Spleen (tissue), 13 donors: Measurements from ENCODE around the gene IFI27. TPM values are rescaled to one million over a fixed set of nuclear protein-coding genes. Genes with fewer than 3 reads are reported as not detected.
"Not testable (repeated sequence)": the region's sequence is repeated elsewhere in the genome, so short reads cannot be mapped to it uniquely, and the experiment has no call there.

ENCODE experiments used
- DNase-seq: peaks from one replicate; pipeline ENCODE4 v3.0.0-alpha.2; 2020
- H3K27ac ChIP-seq, 8 donors: fragments of 200-600 bp; sonication (generic) in 7 of 8; 1 replicate in 4 of 8; 2 replicates in 4 of 8; pipeline versions ENCODE4 v1.5.0 to v1.8.0; 2016 to 2021; ENCODE audit warnings: inconsistent platforms in 4 of 8, mild to moderate bottlenecking in 4 of 8, moderate library complexity in 1 of 8
- H3K27me3 ChIP-seq, 7 donors: fragments of 200-600 bp; sonication (generic) in 6 of 7; replicated peaks in 1 of 7; 1 replicate in 4 of 7; 2 replicates in 3 of 7; pipeline versions ENCODE4 v1.5.0 to v1.8.0; 2016 to 2021; ENCODE audit warnings: inconsistent platforms in 3 of 7, mild to moderate bottlenecking in 1 of 7
- H3K36me3 ChIP-seq, 6 donors: fragments of 200-600 bp; sonication (generic) in 5 of 6; 1 replicate in 4 of 6; 2 replicates in 2 of 6; pipeline versions ENCODE4 v1.5.0 to v1.8.0; 2016 to 2021; ENCODE audit warnings: inconsistent platforms in 2 of 6
- H3K4me1 ChIP-seq, 6 donors: fragments of 200-600 bp; sonication (generic) in 5 of 6; 1 replicate in 3 of 6; 2 replicates in 3 of 6; pipeline versions ENCODE4 v1.5.0 to v1.8.0; 2016 to 2021; ENCODE audit warnings: inconsistent platforms in 3 of 6
- H3K4me3 ChIP-seq, 8 donors: fragments of 200-600 bp; sonication (generic) in 7 of 8; 1 replicate in 4 of 8; 2 replicates in 4 of 8; pipeline versions ENCODE4 v1.5.0 to v1.8.0; 2016 to 2021; ENCODE audit warnings: inconsistent platforms in 4 of 8, mild to moderate bottlenecking in 4 of 8, moderate library complexity in 2 of 8
- H3K9me3 ChIP-seq, 8 donors: fragments of 200-600 bp; sonication (generic) in 7 of 8; 1 replicate in 4 of 8; 2 replicates in 4 of 8; pipeline versions ENCODE4 v1.5.0 to v1.8.0; 2016 to 2021; ENCODE audit warnings: inconsistent platforms in 4 of 8
- CTCF ChIP-seq, 11 experiments: fragments of 200-600 bp in 7 of 11; fragments of 450-650 bp in 4 of 11; sonication (generic) in 4 of 11; IDR thresholded peaks in 8 of 11; conservative IDR thresholded peaks in 3 of 11; 1 replicate in 7 of 11; 2 replicates in 4 of 11; pipeline versions ENCODE4 v1.4.0 to v1.8.0; 2016 to 2021; ENCODE audit warnings: antibody characterized with exemption in 11 of 11, inconsistent platforms in 4 of 11, mild to moderate bottlenecking in 1 of 11
- POLR2A ChIP-seq, 3 donors: fragments of 450-650 bp; IDR thresholded peaks; one replicate each; pipeline ENCODE4 v1.5.1; 2017; ENCODE audit warnings: antibody characterized with exemption in 3 of 3, mild to moderate bottlenecking in 1 of 3
- POLR2AphosphoS5 ChIP-seq, 3 donors: sonication (generic); formaldehyde crosslinking; IDR thresholded peaks; one replicate each; pipeline ENCODE4 v1.5.1; 2017; ENCODE audit warnings: antibody characterized with exemption in 3 of 3
- whole genome bisulfite sequencing, 5 donors: extraction: QIAGEN DNeasy Blood & Tissue Kit in 3 of 5; methylation state at CpG; one replicate each; pipeline versions ENCODE4 v1.1.5 to v1.1.7; 2013 to 2018; 5-methylcytosine and 5-hydroxymethylcytosine counted together
- intact Hi-C: fragments of 100-400 bp; cut with DNase I; formaldehyde crosslinking; loops from one replicate; pipeline ENCODE4 v1.15.0; 2023; ENCODE audit warnings: low total_unique reads
- long read RNA-seq, 2 donors: transcript quantifications; one replicate each; lab custom pipeline, GENCODE V29; 2026
- polyA plus RNA-seq, 3 donors: library from polyadenylated mRNA; stranded (reverse); fragments of 200-250 nt; gene quantifications; one replicate each; pipeline ENCODE4 v1.2.1, GENCODE V29; 2013
- total RNA-seq, 7 donors: library from RNA; depleted of rRNA in 3 of 7; stranded (reverse); fragments of >200 nt in 3 of 7; fragmentation: NEBNext Ultra II Directional in 4 of 7; extraction: Animal tissue kit (Norgen Biotek cat#: 25700) in 4 of 7; gene quantifications; one replicate each; pipeline versions ENCODE4 v1.1.0 to v1.2.1, GENCODE V29; 2016 to 2021
- donor health status: healthy with polysubstance abuse.
- donor health status: DM: no; HTN: no; CAD: no; lungs with moderate emphysema.
- donor health status: DM: no; HTN: no; CAD: no.
- donor health status: Bipolar disorder and iron deficiency.
- donor health status: healthy.
- donor health status: DM: no; HTN: no; CAD: no.
- donor health status: DM: yes; HTN: yes; CAD: no.

Gene IFI27
- total RNA-seq = 100 to 1,000 TPM; 304 to 893 (median 750) TPM
- polyA plus RNA-seq = 1,000 to 10,000 TPM in 1 of 3 donors, 100 to 1,000 TPM in 2; 371 to 1,170 (median 689) TPM
- long read RNA-seq, donor 1, transcript IFI27-212 (4 exons, 505 nt) = minor isoform, 9 of 151 reads
- long read RNA-seq, donor 1, transcript IFI27-215 (5 exons, 644 nt) = major isoform, 14 of 151 reads
- long read RNA-seq, donor 1, transcript IFI27-211 (5 exons, 364 nt) = minor isoform, 13 of 151 reads
- long read RNA-seq, donor 1, partial matches to known transcripts = 57 of 151 reads
- long read RNA-seq, donor 1, other reads (novel, unspliced or antisense) = 53 of 151 reads
- long read RNA-seq, donor 2, transcript IFI27-212 (4 exons, 505 nt) = major isoform, 5 of 138 reads
- long read RNA-seq, donor 2, partial matches to known transcripts = 40 of 138 reads
- long read RNA-seq, donor 2, other reads (novel, unspliced or antisense) = 85 of 138 reads

GRCh38 chr14:94110552-94111181 is at the start of gene IFI27:
IFI27 (plus strand) TSS chr14:94110736.
- 58 to 71% (median 61%) methylated on average over 14 of the region's 14 CpGs for WGBS, 5 donors
- peaks cover 0 to 45% (median 20%) of the 10 kb centered on the region in 6 donors for H3K4me1 ChIP-seq
- no peak for DNase-seq
- intact Hi-C loops = no loop called here
- peaks cover 0 to 1% (median 0%) of the 10 kb centered on the region in 6 donors for H3K36me3 ChIP-seq
- H3K27ac ChIP-seq = peak within 1 kb of the TSS; percentile 84 to 96 (median 90)
- H3K4me3 ChIP-seq = peak within 1 kb of the TSS; percentile 30 to 69 (median 46)
- TF ChIP-seq CTCF (IDR thresholded peaks at IDR 0.05 in 8 of 11, conservative IDR thresholded peaks at IDR 0.05 in 3 of 11) (no peak), POLR2A (IDR thresholded peaks at IDR 0.05) (peak; percentile 32 to 92 (median 64)), POLR2AphosphoS5 (IDR thresholded peaks at IDR 0.05) (peak; percentile 82 to 98 (median 89))
- H3K9me3 ChIP-seq = no peaks in the 10 kb centered on the region
- peaks cover 0 to 6% (median 0%) of the 10 kb centered on the region in 7 donors for H3K27me3 ChIP-seq

DNA sequence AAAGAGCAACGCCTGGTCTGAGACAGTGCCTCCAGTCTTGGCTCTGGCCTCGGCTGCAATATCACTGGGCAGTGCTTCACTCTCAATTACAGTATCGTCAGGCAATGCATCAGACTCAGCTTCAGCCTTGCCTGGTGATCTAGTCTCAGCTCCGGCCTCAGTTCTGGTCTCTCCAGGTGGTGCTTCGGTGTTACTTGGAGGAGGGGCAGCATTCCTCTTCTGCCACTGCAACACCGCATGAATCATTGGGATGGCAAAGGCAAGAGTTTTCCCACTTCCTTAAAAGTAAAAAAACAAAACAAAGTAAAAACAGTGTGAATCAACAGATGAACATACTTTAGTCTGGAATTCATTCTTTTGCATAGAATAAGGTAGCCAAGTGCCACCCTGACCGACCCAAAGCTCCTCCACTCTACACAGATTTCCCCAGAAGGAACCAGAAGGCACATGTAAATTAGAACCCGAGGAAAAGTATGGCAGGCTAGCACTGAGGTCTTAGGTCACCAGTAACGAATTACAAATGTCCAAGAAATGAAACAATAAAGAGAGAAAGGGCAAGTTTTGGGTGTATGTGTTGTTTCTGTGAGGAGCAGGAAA is 48.1 kb upstream of the IFI27 start:
- peaks cover 2 to 81% (median 58%) of the 10 kb centered on the region in 6 donors for H3K36me3 ChIP-seq
- 82 to 87% (median 85%) methylated on average over 9 of the region's 9 CpGs for WGBS, 5 donors
- intact Hi-C loops = no loop called here
- no peaks in the 10 kb centered on the region for H3K27me3 ChIP-seq
- no peak for TF ChIP-seq POLR2AphosphoS5 (IDR thresholded peaks at IDR 0.05)
- no peak for TF ChIP-seq POLR2A (IDR thresholded peaks at IDR 0.05)
- TF ChIP-seq CTCF (IDR thresholded peaks at IDR 0.05 in 8 of 11, conservative IDR thresholded peaks at IDR 0.05 in 3 of 11) = no peak
- H3K4me1 ChIP-seq = peaks cover 27 to 96% (median 65%) of the 10 kb centered on the region in 6 donors
- peaks cover 0 to under 1% (median 0%) of the 10 kb centered on the region in 8 donors for H3K9me3 ChIP-seq
- no peak overlapping the region for H3K4me3 ChIP-seq
- H3K27ac ChIP-seq = no peak overlapping the region
- DNase-seq = no peak

DNA sequence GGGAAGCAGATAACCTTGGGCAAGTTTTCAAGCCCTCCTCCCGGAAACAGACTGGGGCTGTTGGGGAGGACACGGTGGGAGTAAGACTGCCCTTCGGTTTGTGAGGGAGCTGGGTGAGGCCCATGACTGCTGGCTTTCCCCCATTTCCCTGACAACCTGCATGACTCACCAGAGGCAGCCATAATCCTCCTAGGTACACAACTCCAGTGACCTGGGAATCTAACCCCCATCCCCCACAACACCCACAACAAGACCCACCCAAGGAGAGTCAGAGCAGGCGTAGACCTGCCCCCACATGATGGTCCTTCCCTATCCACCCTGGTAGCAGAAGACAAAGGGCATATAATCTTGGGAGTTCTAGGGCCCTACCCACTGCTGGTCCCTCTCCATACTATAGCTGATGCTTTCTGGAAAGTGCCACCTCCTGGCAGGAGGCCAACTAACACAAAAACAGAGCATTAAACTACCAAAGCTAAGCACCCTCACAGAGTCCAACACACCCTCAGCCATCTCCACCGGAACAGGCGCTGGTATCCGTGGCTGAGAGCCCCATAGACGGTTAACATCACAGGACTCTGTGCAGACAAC is 44.4 kb upstream of the IFI27 start:
- DNase-seq = no peak
- Histone ChIP-seq H3K36me3 (peaks cover 1 to 58% (median 21%) of the 10 kb centered on the region in 6 donors), H3K4me3 (no peak overlapping the region), H3K27ac (peak overlapping the region in 5 of 8 donors; percentile 2 to 58 (median 36)), H3K9me3 (peaks cover 0 to 38% (median 28%) of the 10 kb centered on the region in 8 donors), H3K4me1 (peaks cover 7 to 87% (median 47%) of the 10 kb centered on the region in 6 donors), H3K27me3 (no peaks in the 10 kb centered on the region)
- WGBS, 5 donors = 76 to 84% (median 77%) methylated on average over 8 of the region's 8 CpGs
- intact Hi-C loops = no loop called here
- TF ChIP-seq POLR2A (IDR thresholded peaks at IDR 0.05) (no peak), CTCF (IDR thresholded peaks at IDR 0.05 in 8 of 11, conservative IDR thresholded peaks at IDR 0.05 in 3 of 11) (no peak), POLR2AphosphoS5 (IDR thresholded peaks at IDR 0.05) (no peak)

DNA sequence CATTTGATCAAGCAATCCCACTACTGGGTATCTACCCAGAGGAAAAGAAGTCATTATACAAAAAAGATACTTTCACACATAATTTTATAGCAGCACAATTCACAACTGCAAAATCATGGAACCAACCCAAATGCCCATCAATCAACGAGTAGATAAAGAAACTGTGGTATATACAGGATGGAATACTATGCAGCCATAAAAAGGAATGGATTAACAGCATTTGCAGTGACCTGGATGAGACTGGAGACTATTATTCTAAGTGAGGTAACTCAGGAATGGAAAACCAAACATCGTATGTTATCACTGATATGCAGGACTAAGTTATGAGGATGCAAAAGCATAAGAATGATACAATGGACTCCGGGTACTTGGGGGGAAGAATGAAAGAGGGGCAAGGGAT is 38.5 kb upstream of the IFI27 start:
- H3K4me3 ChIP-seq, H3K27ac ChIP-seq, H3K27me3 ChIP-seq, DNase-seq, intact Hi-C loops: not testable (repeated sequence)
- 96 to 99% (median 98%) methylated on average over 3 of the region's 3 CpGs for WGBS, 5 donors
- H3K36me3 ChIP-seq = peaks cover 0 to 67% (median 12%) of the 10 kb centered on the region in 6 donors
- H3K9me3 ChIP-seq = peaks cover 5 to 85% (median 69%) of the 10 kb centered on the region in 8 donors
- H3K4me1 ChIP-seq = peaks cover 11 to 66% (median 36%) of the 10 kb centered on the region in 6 donors
